GM12878 (cell line): Measurements from ENCODE around the gene CSMD2. TPM values are rescaled to one million over a fixed set of nuclear protein-coding genes. Genes with fewer than 3 reads are reported as not detected.

ENCODE experiments used
- ATAC-seq: fragments of 200-7000 bp; cut with Tn5 transposase; 3 replicates; pipeline ENCODE4 v1.9.1; 2020; ENCODE audit warnings: mild to moderate bottlenecking, moderate library complexity
- BruUV-seq: library from RNA; stranded (reverse); fragments of 400-500 nt; replicated peaks from 2 replicates; lab custom pipeline; 2021; lab: Mats Ljungman, UMichigan
- CTCF ChIA-PET: fragments of 300-600 bp; sonication (Branson Sonifier 250); formaldehyde crosslinking; extraction: SDS; loops from one replicate; lab custom pipeline; 2021; ENCODE audit warnings: inconsistent platforms; lab: Yijun Ruan, JAX
- POLR2A ChIA-PET: fragments of 350-600 bp; formaldehyde crosslinking; extraction: SDS; loops from one replicate; lab custom pipeline; 2021; ENCODE audit warnings: inconsistent platforms; lab: Charles Lee
- RAD21 ChIA-PET: fragments of 300-600 bp; sonication (Branson Sonifier 250); formaldehyde crosslinking; loops from one replicate; lab custom pipeline; 2023; ENCODE audit warnings: antibody characterized with exemption; ENCODE audit not compliant: unreplicated experiment; lab: Charles Lee
- SMC1A ChIA-PET: fragments of 300-600 bp; sonication (Branson Sonifier 250); formaldehyde crosslinking; loops from one replicate; lab custom pipeline; 2023; ENCODE audit not compliant: unreplicated experiment, uncharacterized antibody; lab: Charles Lee
- DNase-seq: peaks from one replicate; pipeline ENCODE4 v3.0.0-alpha.2; 2011; ENCODE audit warnings: low read depth, low spot score
- FAIRE-seq: peaks from 3 replicates; lab custom pipeline; 2011; peaks lifted over from hg19 to GRCh38; lab: Jason Lieb, UNC
- H2AFZ ChIP-seq: 2 replicates; pipeline ENCODE4 v1.6.0; 2011; ENCODE audit warnings: low read depth, low read length, control low read depth; ENCODE audit not compliant: control insufficient read depth
- H3K27ac ChIP-seq: 2 replicates; pipeline ENCODE4 v1.5.1; 2011; ENCODE audit warnings: control low read depth; ENCODE audit not compliant: control insufficient read depth, insufficient read depth
- H3K27me3 ChIP-seq, 2 experiments: replicated peaks in 1 of 2; 2 replicates each; pipeline versions ENCODE4 v1.6.0 to v1.6.1; 2011; ENCODE audit warnings: low read length in 1 of 2; ENCODE audit not compliant: control insufficient read depth in 2 of 2, insufficient read depth in 2 of 2
- H3K36me3 ChIP-seq, 2 experiments: 2 replicates each; pipeline ENCODE4 v1.5.1; 2011; ENCODE audit warnings: low read length in 1 of 2; ENCODE audit not compliant: control insufficient read depth in 2 of 2, insufficient read depth in 2 of 2
- H3K4me1 ChIP-seq: 2 replicates; pipeline ENCODE4 v1.6.1; 2011; ENCODE audit warnings: mild to moderate bottlenecking, low read length, moderate library complexity, mixed read lengths; ENCODE audit not compliant: control insufficient read depth, insufficient read depth
- H3K4me2 ChIP-seq: 2 replicates; pipeline ENCODE4 v1.6.0; 2011; ENCODE audit warnings: control low read depth; ENCODE audit not compliant: control insufficient read depth, insufficient read depth
- H3K4me3 ChIP-seq: fragments of 200-600 bp; sonication (generic); 2 replicates; pipeline ENCODE4 v1.5.1; 2016
- H3K79me2 ChIP-seq: 2 replicates; pipeline ENCODE4 v1.6.0; 2011; ENCODE audit warnings: low read length; ENCODE audit not compliant: control insufficient read depth, insufficient read depth
- H3K9ac ChIP-seq: 2 replicates; pipeline ENCODE4 v1.8.0; 2011; ENCODE audit warnings: low read length, control low read depth, mixed read lengths; ENCODE audit not compliant: control insufficient read depth, insufficient read depth
- H3K9me3 ChIP-seq: replicated peaks from 3 replicates; pipeline ENCODE4 v1.5.1; 2011; ENCODE audit warnings: mild to moderate bottlenecking, low read length; ENCODE audit not compliant: control insufficient read depth, insufficient read depth
- H4K20me1 ChIP-seq: 2 replicates; pipeline ENCODE4 v1.6.0; 2011; ENCODE audit not compliant: control insufficient read depth, insufficient read depth
- CBX3 ChIP-seq: fragments of 200-600 bp; sonication (generic); IDR thresholded peaks from 2 replicates; pipeline ENCODE4 v1.6.1; 2016; ENCODE audit warnings: low read depth, borderline replicate concordance
- E4F1 ChIP-seq: fragments of 450-650 bp; IDR thresholded peaks from 2 replicates; pipeline ENCODE4 v1.6.1; 2018; ENCODE audit warnings: borderline replicate concordance, mild to moderate bottlenecking; ENCODE audit not compliant: partially characterized antibody
- EZH2 ChIP-seq: IDR thresholded peaks from 2 replicates; pipeline ENCODE4 v1.6.1; 2012; ENCODE audit warnings: low read depth, mild to moderate bottlenecking, control low read depth, inconsistent platforms, low read length, borderline replicate concordance; ENCODE audit not compliant: control insufficient read depth
- MEF2A ChIP-seq: IDR thresholded peaks from 2 replicates; pipeline ENCODE4 v1.6.1; 2011; ENCODE audit warnings: low read depth, mild to moderate bottlenecking, low read length, moderate library complexity; ENCODE audit not compliant: insufficient read depth
- RBBP5 ChIP-seq: fragments of 200-600 bp; sonication (generic); conservative IDR thresholded peaks from 2 replicates; pipeline ENCODE4 v1.6.1; 2016
- SP1 ChIP-seq: IDR thresholded peaks from one replicate; pipeline ENCODE4 v1.6.1; 2011; ENCODE audit warnings: low read depth, low read length
- SUPT20H ChIP-seq: IDR thresholded peaks from 2 replicates; pipeline ENCODE4 v1.6.1; 2011; ENCODE audit warnings: low read depth, mild to moderate bottlenecking, low read length, moderate library complexity, borderline replicate concordance; ENCODE audit not compliant: control insufficient read depth
- TCF3 ChIP-seq: IDR thresholded peaks from 2 replicates; pipeline ENCODE4 v1.6.1; 2012; ENCODE audit warnings: low read depth, mild to moderate bottlenecking, low read length, borderline replicate concordance; ENCODE audit not compliant: insufficient read depth
- TCF7 ChIP-seq: IDR thresholded peaks from 2 replicates; pipeline ENCODE4 v1.6.1; 2014; ENCODE audit warnings: antibody characterized with exemption, borderline replicate concordance
- WRNIP1 ChIP-seq: IDR thresholded peaks from 2 replicates; pipeline ENCODE4 v1.6.1; 2011; ENCODE audit warnings: low read depth, low read length, improper control_type of control experiment, borderline replicate concordance
- ZBTB4 ChIP-seq: fragments of 450-650 bp; formaldehyde crosslinking; IDR thresholded peaks from 2 replicates; pipeline ENCODE4 v1.4.0; 2022; ENCODE audit warnings: mild to moderate bottlenecking, moderate library complexity
- ZNF384 ChIP-seq: IDR thresholded peaks from 2 replicates; pipeline ENCODE4 v1.6.1; 2012; ENCODE audit warnings: low read depth, mild to moderate bottlenecking, low read length, improper control_type of control experiment, borderline replicate concordance
- WGBS: methylation state at CpG from one replicate; pipeline ENCODE4 v1.1.6; 2016; ENCODE audit warnings: low lambda C conversion rate; ENCODE audit not compliant: insufficient replicate concordance, insufficient coverage; ENCODE audit errors: missing lambda C conversion rate; 5-methylcytosine and 5-hydroxymethylcytosine counted together
- in situ Hi-C: fragments of 300-500 bp; cut with MboI; formaldehyde crosslinking; loops from 9 replicates; pipeline ENCODE4 v1.14.3; 2018; ENCODE audit warnings: mixed read lengths
- intact Hi-C: fragments of 100-400 bp; cut with micrococcal nuclease; formaldehyde crosslinking; loops from one replicate; pipeline ENCODE4 v1.14.2; 2022; ENCODE audit not compliant: unreplicated experiment
- polyA plus RNA-seq, 11 experiments: library from polyadenylated mRNA; depleted of rRNA in 4 of 11; unstranded in 6 of 11; stranded (reverse) in 5 of 11; fragments of >200 nt; fragmentation: Nextera tagmentation in 4 of 11; fragmentation: Illumina TruSeq in 1 of 11; extraction: Ambion mirVana in 4 of 11; extraction: Trizol in 1 of 11; gene quantifications; 1 replicate in 1 of 11; 2 replicates in 10 of 11; pipeline versions ENCODE4 v1.2.1 to v1.2.3, GENCODE V29; 2011 to 2016; ENCODE audit warnings: inconsistent platforms in 2 of 11, missing spikeins in 2 of 11, low read depth in 1 of 11
- total RNA-seq, 4 experiments: library from RNA; depleted of rRNA in 3 of 4; stranded (reverse); fragments of >200 nt in 3 of 4; fragmentation: Illumina TruSeq in 1 of 4; extraction: Trizol in 1 of 4; gene quantifications; 2 replicates each; pipeline versions ENCODE4 v1.2.1 to v1.2.3, GENCODE V29; 2013 to 2021
- TF ChIP-seq, protein P1 (sequence below): fragments of 450-650 bp; IDR thresholded peaks from 2 replicates; pipeline ENCODE4 v1.6.1; 2017; ENCODE audit warnings: mild to moderate bottlenecking, low read depth, inconsistent platforms; ENCODE audit not compliant: poor library complexity, severe bottlenecking

CSMD2 gene
- total and polyA plus RNA-seq, 10 of the 15 experiments (the other 5 are each of a cell fraction or from before 2014, with no cell fraction given) = under 0.01 TPM; not detected in 9

DNA sequence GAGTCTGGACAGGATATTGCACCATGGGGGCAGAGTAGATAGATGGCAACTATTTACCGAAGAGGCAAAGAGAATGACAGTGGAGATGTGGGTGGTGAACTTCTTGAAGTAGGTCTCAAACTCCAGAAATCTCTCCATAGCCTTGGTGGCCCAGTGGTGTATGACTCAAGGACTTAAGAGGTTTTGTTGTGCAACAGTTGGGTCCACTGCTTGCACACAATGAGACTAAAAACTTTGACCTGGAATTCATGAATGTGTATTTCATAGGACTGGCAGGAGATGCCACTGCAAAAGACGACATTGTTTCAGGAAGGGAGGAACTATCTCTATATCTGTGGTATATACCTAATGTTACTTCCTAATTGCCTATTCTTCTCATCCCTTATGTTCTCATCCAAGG is 616.7 kb downstream of the CSMD2 start (continued):
- no peak for TF ChIP-seq SUPT20H
- no peak for TF ChIP-seq E4F1
- TF ChIP-seq WRNIP1 = no peak
- TF ChIP-seq MEF2A = no peak

DNA sequence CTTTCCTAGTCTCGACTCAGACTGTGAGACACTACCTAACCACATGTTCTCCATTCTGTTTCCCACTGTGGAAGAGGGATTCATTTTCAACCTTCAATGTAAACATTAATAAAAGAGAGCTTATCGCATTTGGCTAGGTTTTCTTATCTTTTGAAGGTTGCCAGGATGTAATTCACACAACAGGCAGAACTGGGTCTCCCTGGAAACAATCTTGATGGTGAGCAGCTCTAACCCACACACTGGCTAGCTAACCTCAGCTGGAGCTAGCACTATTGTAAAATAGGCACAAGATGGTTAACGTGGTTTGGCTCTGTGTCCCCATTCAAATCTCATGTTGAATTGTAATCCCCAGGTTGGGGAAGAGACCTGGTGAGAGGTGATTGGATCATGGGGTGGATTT is 617.5 kb downstream of the CSMD2 start:
- no peaks in the 10 kb centered on the region for H3K36me3 ChIP-seq
- no peaks in the 10 kb centered on the region; the same call in 2 of the 3 replicates for H3K9me3 ChIP-seq
- intact Hi-C loops (no loop called here), in situ Hi-C loops (no loop called here)
- H4K20me1 ChIP-seq = no peaks in the 10 kb centered on the region
- H3K4me3 ChIP-seq = no peak overlapping the region
- RAD21 ChIA-PET = no interaction called here
- H3K9ac ChIP-seq = no peak overlapping the region
- H3K79me2 ChIP-seq = no peaks in the 10 kb centered on the region
- no peaks in the 10 kb centered on the region for H3K4me1 ChIP-seq
- WGBS = 4% methylated on average over 3 of the region's 3 CpGs
- no peak overlapping the region for H3K27ac ChIP-seq
- FAIRE-seq = no peak
- no peak for DNase-seq
- ATAC-seq = no peak
- no peaks in the 10 kb centered on the region; a peak in 2 of 4 replicates for H3K27me3 ChIP-seq
- POLR2A ChIA-PET = no interaction called here
- H2AFZ ChIP-seq = no peak overlapping the region
- CTCF ChIA-PET = no interaction called here
- SMC1A ChIA-PET = no interaction called here
- no TSS peak for BruUV-seq
- H3K4me2 ChIP-seq = no peak overlapping the region
- TF ChIP-seq TCF3 (no peak), RBBP5 (no peak), TCF7 (no peak), CBX3 (no peak), SP1 (no peak), ZNF384 (no peak), EZH2 (no peak), ZBTB4 (CRISPR knock-in tag) (no peak)
- TF ChIP-seq, protein P1, sequence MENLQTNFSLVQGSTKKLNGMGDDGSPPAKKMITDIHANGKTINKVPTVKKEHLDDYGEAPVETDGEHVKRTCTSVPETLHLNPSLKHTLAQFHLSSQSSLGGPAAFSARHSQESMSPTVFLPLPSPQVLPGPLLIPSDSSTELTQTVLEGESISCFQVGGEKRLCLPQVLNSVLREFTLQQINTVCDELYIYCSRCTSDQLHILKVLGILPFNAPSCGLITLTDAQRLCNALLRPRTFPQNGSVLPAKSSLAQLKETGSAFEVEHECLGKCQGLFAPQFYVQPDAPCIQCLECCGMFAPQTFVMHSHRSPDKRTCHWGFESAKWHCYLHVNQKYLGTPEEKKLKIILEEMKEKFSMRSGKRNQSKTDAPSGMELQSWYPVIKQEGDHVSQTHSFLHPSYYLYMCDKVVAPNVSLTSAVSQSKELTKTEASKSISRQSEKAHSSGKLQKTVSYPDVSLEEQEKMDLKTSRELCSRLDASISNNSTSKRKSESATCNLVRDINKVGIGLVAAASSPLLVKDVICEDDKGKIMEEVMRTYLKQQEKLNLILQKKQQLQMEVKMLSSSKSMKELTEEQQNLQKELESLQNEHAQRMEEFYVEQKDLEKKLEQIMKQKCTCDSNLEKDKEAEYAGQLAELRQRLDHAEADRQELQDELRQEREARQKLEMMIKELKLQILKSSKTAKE = no peak
